Activated T-cell treated with anti-CD3 and anti-CD28 coated beads for 4 hours (primary cell): ENCODE data around the gene PLEKHG1.

Experiments
- DNase-seq: peaks from one replicate; pipeline ENCODE4 v3.0.0-alpha.2; 2020

Gene PLEKHG1

DNA sequence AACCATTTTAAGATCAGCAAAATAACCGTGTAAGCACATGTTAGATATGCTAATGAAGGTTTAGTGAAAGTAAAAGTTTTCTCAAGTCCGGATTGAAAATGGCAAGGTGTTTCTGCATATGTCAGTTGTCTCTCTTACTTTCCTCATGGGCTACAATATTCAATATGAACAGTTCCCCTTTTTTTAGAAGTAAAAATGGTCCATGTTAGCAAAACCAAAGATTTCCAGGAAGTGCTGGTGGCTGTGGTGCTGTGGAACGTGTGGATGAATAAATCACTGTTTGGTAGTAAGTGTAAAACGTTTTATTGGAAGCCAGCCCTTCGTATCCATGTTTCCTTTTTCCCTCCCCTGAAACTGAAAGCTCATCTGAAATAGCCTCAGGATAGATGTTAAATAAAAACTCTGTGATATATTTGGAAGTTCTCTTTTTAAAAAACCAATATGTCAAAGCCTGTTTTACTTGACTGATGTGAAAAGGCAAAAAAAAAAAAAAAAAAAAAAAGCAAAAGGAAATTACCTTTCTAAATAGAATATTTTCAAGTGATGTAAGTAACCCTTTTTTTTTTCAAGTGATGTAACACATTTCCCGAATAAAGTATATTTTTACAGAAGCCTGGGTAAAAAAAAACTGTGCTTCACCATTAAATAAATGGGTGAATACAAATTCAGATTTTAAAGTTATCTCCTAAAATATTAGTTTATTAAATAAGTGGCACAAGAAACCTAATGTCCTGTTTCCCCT lies 41.9 kb downstream of the PLEKHG1 start:
- no peak for DNase-seq

DNA sequence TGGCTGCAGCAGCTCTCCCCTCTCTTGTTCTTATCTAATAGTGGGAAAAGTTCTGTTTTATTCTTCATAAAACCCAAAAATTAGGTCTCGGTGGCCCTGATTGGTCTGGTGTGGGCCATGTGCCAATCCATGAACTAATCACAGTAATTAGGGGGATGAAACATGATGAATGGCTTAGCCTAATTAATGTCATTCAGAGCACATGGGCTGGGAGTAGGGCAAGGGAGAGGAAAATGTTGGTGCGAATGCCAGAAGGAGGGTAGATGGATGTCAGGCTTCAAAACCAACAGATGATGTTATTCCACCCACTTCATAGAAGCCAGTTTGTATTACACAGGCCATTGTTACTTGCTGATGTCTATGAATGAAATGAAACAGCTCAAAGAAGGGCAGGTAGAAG lies 46.5 kb downstream of the PLEKHG1 start:
- no peak for DNase-seq

DNA sequence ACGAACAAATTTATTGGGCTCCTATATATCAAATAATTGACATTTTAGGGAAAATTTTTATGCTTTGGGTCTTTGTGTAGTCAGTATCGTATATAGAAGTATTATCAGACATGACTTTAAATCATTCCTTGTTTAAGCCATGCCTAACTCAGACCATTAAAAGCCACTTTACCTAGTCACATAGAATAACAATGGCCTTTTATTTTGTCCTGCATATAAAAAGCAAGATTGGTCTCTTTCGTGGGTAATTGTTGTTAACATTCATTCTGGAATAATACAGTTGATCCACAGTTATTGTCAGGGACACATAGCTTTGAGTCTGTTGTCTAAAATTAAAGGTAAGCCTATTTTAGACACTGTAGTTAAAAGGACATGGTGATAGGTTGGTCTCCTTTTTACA lies 47.4 kb downstream of the PLEKHG1 start:
- no peak for DNase-seq
